H1 (cell line): Measurements from ENCODE around the gene PARP1. TPM values are rescaled to one million over a fixed set of nuclear protein-coding genes. Genes with fewer than 3 reads are reported as not detected.

Experiments
- ATF2 ChIP-seq: IDR thresholded peaks from 2 replicates; pipeline ENCODE4 v1.6.1; 2012; ENCODE audit warnings: low read length, inconsistent platforms
- HDAC6 ChIP-seq: IDR thresholded peaks from one replicate; pipeline ENCODE4 v1.7.1; 2012; ENCODE audit warnings: low read depth, mild to moderate bottlenecking, inconsistent platforms, low read length, moderate library complexity
- NANOG ChIP-seq: IDR thresholded peaks from 2 replicates; pipeline ENCODE4 v1.6.1; 2011; ENCODE audit warnings: low read length, low read depth, mild to moderate bottlenecking, inconsistent platforms; ENCODE audit not compliant: insufficient read depth, poor library complexity, severe bottlenecking
- polyA plus RNA-seq, 7 experiments: library from polyadenylated mRNA; depleted of rRNA in 3 of 7; stranded (reverse) in 5 of 7; unstranded in 2 of 7; fragments of >200 nt in 5 of 7; fragments of 200-250 nt in 2 of 7; gene quantifications; 1 replicate in 5 of 7; 2 replicates in 1 of 7; 4 replicates in 1 of 7; pipeline versions ENCODE4 v1.2.1 to v1.2.3, GENCODE V29; 2011 to 2013; ENCODE audit warnings: missing spikeins in 2 of 7, mixed read lengths in 2 of 7
- total RNA-seq: library from RNA; stranded (reverse); fragmentation: NEBNext Ultra II Directional; extraction: Animal tissue kit (Norgen Biotek cat#: 25700); gene quantifications from 2 replicates; pipeline ENCODE4 v1.2.1, GENCODE V29; 2021

The PARP1 gene
- total and polyA plus RNA-seq, 2 of the 8 experiments (the other 6 are each of a cell fraction or from before 2014, with no cell fraction given), result 416 to 441 TPM

- TF ChIP-seq ATF2 (no peak), NANOG (no peak), HDAC6 (no peak)
- TF ChIP-seq, all 59 proteins: peak for 0
Observed at GRCh38 chr1:226411619-226412018, 3.7 kb upstream of the PARP1 start (continued).
